Measurements from ENCODE around the gene CSF1R.

- TF ChIP-seq CTCF (IDR thresholded peaks at IDR 0.05) (no peak), EP300 (IDR thresholded peaks at IDR 0.05) (no peak), POLR2A (IDR thresholded peaks at IDR 0.05) (no peak), POLR2AphosphoS5 (IDR thresholded peaks at IDR 0.05) (no peak)
These were observed 27.8 kb downstream of the CSF1R start for GRCh38 chr5:150058480-150059126.

Data from gastroesophageal sphincter (tissue), 3 donors.